Activated naive CD8-positive, alpha-beta T cell treated with anti-CD3 and anti-CD28 coated beads, Interleukin-2, amount 50 U/mL, for 24 hours (primary cell): ENCODE measurements around the gene DDX1.

ENCODE experiments used
- ATAC-seq: fragments of 150-1000 bp; cut with Tn5 transposase; one replicate; pipeline ENCODE4 v1.10.0; 2021
- DNase-seq: peaks from one replicate; pipeline ENCODE4 v3.0.0; 2021
- H3K27ac Mint-ChIP-seq: one replicate; pipeline ENCODE4 v1.8.0; 2021; ENCODE audit warnings: mild to moderate bottlenecking, mixed read lengths
- H3K27me3 Mint-ChIP-seq: one replicate; pipeline ENCODE4 v1.8.0; 2021; ENCODE audit warnings: mixed read lengths
- H3K36me3 Mint-ChIP-seq: one replicate; pipeline ENCODE4 v1.8.0; 2021; ENCODE audit warnings: low read depth, mixed read lengths
- H3K4me1 Mint-ChIP-seq: one replicate; pipeline ENCODE4 v1.8.0; 2021; ENCODE audit warnings: mixed read lengths
- H3K4me3 Mint-ChIP-seq: one replicate; pipeline ENCODE4 v1.8.0; 2021; ENCODE audit warnings: mild to moderate bottlenecking, moderate library complexity, mixed read lengths
- H3K9me3 Mint-ChIP-seq: one replicate; pipeline ENCODE4 v1.8.0; 2021; ENCODE audit warnings: mixed read lengths

Gene DDX1

GRCh38 chr2:15559379-15560139 is 32.1 kb upstream of the DDX1 start:
- peaks cover 38% of the 10 kb centered on the region for H3K4me1 Mint-ChIP-seq
- DNase-seq: no peak
- no peak for ATAC-seq
- no peak overlapping the region for H3K27ac Mint-ChIP-seq
- peaks cover 2% of the 10 kb centered on the region for H3K36me3 Mint-ChIP-seq
- no peaks in the 10 kb centered on the region for H3K9me3 Mint-ChIP-seq
- H3K27me3 Mint-ChIP-seq: no peaks in the 10 kb centered on the region
- peak overlapping the region; percentile 99 for H3K4me3 Mint-ChIP-seq

GRCh38 chr2:15560140-15560987 is 31.3 kb upstream of the DDX1 start:
- Mint-ChIP-seq H3K4me1 (peaks cover 38% of the 10 kb centered on the region), H3K27me3 (no peaks in the 10 kb centered on the region), H3K9me3 (no peaks in the 10 kb centered on the region), H3K4me3 (peak overlapping the region; percentile 99), H3K27ac (peak overlapping the region; percentile 92), H3K36me3 (peaks cover 2% of the 10 kb centered on the region)
- DNase-seq: peak; percentile 15
- peak; percentile 45 for ATAC-seq

- Mint-ChIP-seq H3K4me3 (peak within 1 kb of the TSS; percentile 99), H3K9me3 (no peaks in the 10 kb centered on the region), H3K36me3 (no peaks in the 10 kb centered on the region), H3K4me1 (peaks cover 36% of the 10 kb centered on the region), H3K27me3 (no peaks in the 10 kb centered on the region), H3K27ac (peak within 1 kb of the TSS; percentile 92)
- peak; percentile 79 for DNase-seq
- peak; percentile 86 for ATAC-seq
Measured at GRCh38 chr2:15560988-15561573, 30.6 kb upstream of the DDX1 start, which contains the start of gene NBAS. Gene NBAS (minus strand): TSS chr2:15561334. CDS start chr2:15561304, 30 bp downstream.

GRCh38 chr2:15561574-15562344 is 29.9 kb upstream of the DDX1 start:
- Mint-ChIP-seq H3K4me3 (peak overlapping the region; percentile 99), H3K27me3 (no peaks in the 10 kb centered on the region), H3K27ac (peak overlapping the region; percentile 92), H3K36me3 (no peaks in the 10 kb centered on the region), H3K9me3 (no peaks in the 10 kb centered on the region), H3K4me1 (peaks cover 36% of the 10 kb centered on the region)
- ATAC-seq (peak; percentile 38), DNase-seq (peak; percentile 27)

GRCh38 chr2:15562354-15563031 is 29.2 kb upstream of the DDX1 start:
- Mint-ChIP-seq H3K27ac (peak overlapping the region; percentile 92), H3K4me1 (peaks cover 36% of the 10 kb centered on the region), H3K27me3 (peaks cover 1% of the 10 kb centered on the region), H3K9me3 (no peaks in the 10 kb centered on the region), H3K4me3 (peak overlapping the region; percentile 99), H3K36me3 (no peaks in the 10 kb centered on the region)
- ATAC-seq (no peak), DNase-seq (no peak)

GRCh38 chr2:15563227-15564100 is 28.2 kb upstream of the DDX1 start:
- Mint-ChIP-seq H3K36me3 (no peaks in the 10 kb centered on the region), H3K27me3 (peaks cover 3% of the 10 kb centered on the region), H3K4me3 (no peak overlapping the region), H3K4me1 (peaks cover 31% of the 10 kb centered on the region), H3K27ac (no peak overlapping the region), H3K9me3 (no peaks in the 10 kb centered on the region)
- DNase-seq (no peak), ATAC-seq (no peak)

GRCh38 chr2:15565392-15565791 is 26.3 kb upstream of the DDX1 start:
- Mint-ChIP-seq H3K4me1 (peaks cover 16% of the 10 kb centered on the region), H3K36me3 (no peaks in the 10 kb centered on the region), H3K9me3 (no peaks in the 10 kb centered on the region), H3K4me3 (no peak overlapping the region), H3K27me3 (peaks cover 3% of the 10 kb centered on the region), H3K27ac (no peak overlapping the region)
- no peak for DNase-seq
- no peak for ATAC-seq

- peaks cover 15% of the 10 kb centered on the region for H3K4me1 Mint-ChIP-seq
- ATAC-seq: no peak
- no peak for DNase-seq
- peaks cover 3% of the 10 kb centered on the region for H3K27me3 Mint-ChIP-seq
- no peaks in the 10 kb centered on the region for H3K36me3 Mint-ChIP-seq
- no peak overlapping the region for H3K27ac Mint-ChIP-seq
- no peaks in the 10 kb centered on the region for H3K9me3 Mint-ChIP-seq
- H3K4me3 Mint-ChIP-seq: no peak overlapping the region
Measured at GRCh38 chr2:15565994-15566671, 25.5 kb upstream of the DDX1 start.

- H3K4me1 Mint-ChIP-seq: peaks cover 9% of the 10 kb centered on the region
- no peak overlapping the region for H3K27ac Mint-ChIP-seq
- H3K9me3 Mint-ChIP-seq: no peaks in the 10 kb centered on the region
- H3K4me3 Mint-ChIP-seq: no peak overlapping the region
- DNase-seq: no peak
- H3K27me3 Mint-ChIP-seq: peaks cover 3% of the 10 kb centered on the region
- H3K36me3 Mint-ChIP-seq: no peaks in the 10 kb centered on the region
- ATAC-seq: no peak
Measured at GRCh38 chr2:15566912-15567311, 24.8 kb upstream of the DDX1 start.

- H3K27ac Mint-ChIP-seq: no peak overlapping the region
- no peaks in the 10 kb centered on the region for H3K9me3 Mint-ChIP-seq
- ATAC-seq: no peak
- peaks cover 3% of the 10 kb centered on the region for H3K27me3 Mint-ChIP-seq
- no peaks in the 10 kb centered on the region for H3K36me3 Mint-ChIP-seq
- H3K4me3 Mint-ChIP-seq: no peak overlapping the region
- DNase-seq: no peak
- H3K4me1 Mint-ChIP-seq: no peaks in the 10 kb centered on the region
Measured at GRCh38 chr2:15568874-15569273, 22.8 kb upstream of the DDX1 start.

GRCh38 chr2:15570104-15570503 is 21.6 kb upstream of the DDX1 start:
- Mint-ChIP-seq H3K27me3 (peaks cover 3% of the 10 kb centered on the region), H3K4me1 (no peaks in the 10 kb centered on the region), H3K36me3 (no peaks in the 10 kb centered on the region), H3K9me3 (no peaks in the 10 kb centered on the region), H3K27ac (no peak overlapping the region), H3K4me3 (no peak overlapping the region)
- ATAC-seq: no peak
- DNase-seq: no peak

GRCh38 chr2:15571729-15572128 is 19.9 kb upstream of the DDX1 start:
- H3K9me3 Mint-ChIP-seq: no peaks in the 10 kb centered on the region
- no peaks in the 10 kb centered on the region for H3K4me1 Mint-ChIP-seq
- H3K36me3 Mint-ChIP-seq: no peaks in the 10 kb centered on the region
- no peak overlapping the region for H3K4me3 Mint-ChIP-seq
- H3K27me3 Mint-ChIP-seq: peaks cover 3% of the 10 kb centered on the region
- DNase-seq: no peak
- H3K27ac Mint-ChIP-seq: no peak overlapping the region
- ATAC-seq: no peak
